ENCODE measurements around the gene SIK3.
"Not testable (repeated sequence)": the region's sequence is repeated elsewhere in the genome, so short reads cannot be mapped to it uniquely, and the experiment has no call there.

Gene SIK3

DNA sequence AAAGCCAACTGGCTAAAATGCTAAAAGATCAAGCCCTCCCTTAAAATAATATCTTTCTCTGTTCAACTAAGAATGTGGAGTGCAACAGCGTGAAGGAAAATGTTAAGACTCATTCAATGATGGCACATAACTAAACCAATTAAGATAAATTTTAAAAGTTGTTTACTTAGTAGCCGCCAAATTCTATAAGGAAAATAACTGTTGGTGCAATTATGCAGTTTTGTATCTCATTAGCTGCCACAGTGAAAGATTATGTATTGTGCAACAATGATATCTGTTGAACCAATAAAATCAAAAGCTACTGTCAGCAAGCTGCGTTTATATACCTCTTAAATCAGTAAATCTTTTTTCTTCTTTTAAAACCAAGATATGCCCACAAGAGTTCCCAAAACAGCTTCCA, 55.5 kb downstream of the SIK3 start:
- no peak for DNase-seq

DNA sequence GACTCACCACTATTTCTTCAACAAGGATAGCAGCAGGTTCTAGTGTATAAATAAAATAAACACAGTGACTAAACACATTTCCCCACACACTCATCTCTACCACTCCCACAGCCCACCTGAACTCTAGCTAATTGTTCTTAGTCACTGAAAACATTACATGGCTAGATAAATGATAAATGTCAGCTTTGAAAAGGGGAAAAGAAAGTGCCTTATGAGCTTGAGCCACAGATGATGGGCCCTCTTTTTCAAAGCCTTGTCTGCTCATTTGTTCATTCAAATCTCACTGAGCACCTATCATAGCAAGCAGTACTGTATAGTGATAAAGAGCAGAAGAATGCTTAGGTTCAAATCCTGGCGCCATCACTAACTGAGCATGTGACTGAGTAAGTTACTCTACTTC, 58.3 kb downstream of the SIK3 start:
- DNase-seq = no peak

DNA sequence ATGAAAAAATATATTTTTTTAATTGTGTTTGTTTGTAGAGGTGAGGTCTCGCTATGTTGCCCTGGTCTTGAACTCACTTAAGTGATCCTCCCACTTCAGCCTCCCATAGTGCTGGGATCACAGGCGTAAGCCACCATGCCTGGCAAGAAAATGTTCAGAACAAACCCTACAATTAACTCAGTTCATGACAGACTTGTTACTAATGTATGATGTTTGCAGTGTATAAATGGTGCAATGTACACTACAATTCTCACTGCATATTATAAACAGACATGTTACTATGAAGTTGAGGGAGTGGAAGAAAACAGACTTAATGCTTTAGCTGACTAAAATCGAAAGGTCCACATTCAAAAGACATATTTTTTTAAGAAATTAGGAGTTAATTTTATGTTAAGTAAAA, 59.0 kb downstream of the SIK3 start:
- DNase-seq = no peak

DNA sequence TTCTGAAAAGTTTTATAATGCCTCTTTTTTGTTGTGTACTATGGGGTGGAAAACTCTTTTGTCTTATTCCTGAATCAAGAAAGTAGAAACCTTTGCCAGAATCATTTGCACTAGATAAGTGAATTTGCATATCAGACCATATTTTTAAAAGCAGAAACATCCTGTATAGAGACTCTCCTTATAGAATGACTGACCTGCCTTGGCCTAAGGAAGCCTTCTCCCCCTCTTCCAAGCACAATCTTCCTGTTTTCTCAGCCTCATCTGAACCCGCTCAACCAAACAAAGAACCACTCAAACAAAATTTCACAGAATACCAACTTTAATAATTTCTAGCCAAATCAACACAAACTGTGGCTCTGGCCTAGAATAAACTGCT, 60.3 kb downstream of the SIK3 start:
- DNase-seq = no peak

DNA sequence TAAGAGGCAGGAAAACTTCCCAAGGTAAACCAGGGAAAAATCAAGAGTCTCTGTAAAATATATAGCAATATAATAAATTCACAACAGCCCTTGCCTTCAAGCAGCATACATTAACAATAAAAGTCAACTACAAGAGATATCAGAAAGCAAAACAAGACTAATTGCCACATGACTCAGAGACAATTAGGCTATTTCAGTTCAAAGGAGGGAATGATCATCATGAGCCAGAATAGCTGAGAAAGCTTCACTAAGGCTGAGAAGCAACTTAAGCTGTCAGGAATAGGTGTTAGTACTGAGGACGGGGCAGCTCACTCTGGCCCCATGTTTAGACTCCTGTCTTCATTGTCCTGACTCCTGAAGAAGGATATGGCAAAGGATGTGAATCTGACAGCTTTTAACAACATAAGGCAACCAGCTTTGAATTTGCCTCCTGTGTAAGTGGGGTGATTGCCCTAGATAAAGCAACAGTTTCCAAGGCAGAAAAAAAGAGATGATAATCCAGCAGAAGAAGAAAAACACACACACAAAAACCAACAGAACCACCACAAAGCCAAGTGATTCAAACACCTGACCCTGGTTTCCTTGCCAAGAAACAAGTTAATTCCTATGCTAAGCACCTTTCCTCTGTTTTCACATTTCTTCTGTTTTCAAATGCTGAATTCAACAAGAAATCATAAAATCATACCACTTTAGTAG, 60.8 kb downstream of the SIK3 start:
- no peak for DNase-seq

DNA sequence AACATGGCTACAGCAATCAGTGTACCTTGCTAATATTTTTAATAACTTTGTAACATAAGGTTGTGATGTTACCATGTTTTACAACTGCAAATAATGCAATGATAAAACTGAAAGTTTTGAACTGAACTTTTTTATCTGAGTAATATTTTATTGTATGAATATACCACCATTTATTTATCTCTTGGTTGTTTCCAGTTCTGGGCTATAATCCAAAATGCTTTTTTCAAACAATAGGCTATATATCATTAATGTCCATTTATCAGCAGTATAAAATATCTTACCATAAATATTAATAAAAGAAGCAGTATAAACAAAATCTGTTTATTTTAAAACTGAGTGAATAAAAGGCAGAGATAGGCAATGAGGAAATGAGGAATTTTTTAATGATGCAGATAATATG, 63.3 kb downstream of the SIK3 start:
- DNase-seq = no peak

DNA sequence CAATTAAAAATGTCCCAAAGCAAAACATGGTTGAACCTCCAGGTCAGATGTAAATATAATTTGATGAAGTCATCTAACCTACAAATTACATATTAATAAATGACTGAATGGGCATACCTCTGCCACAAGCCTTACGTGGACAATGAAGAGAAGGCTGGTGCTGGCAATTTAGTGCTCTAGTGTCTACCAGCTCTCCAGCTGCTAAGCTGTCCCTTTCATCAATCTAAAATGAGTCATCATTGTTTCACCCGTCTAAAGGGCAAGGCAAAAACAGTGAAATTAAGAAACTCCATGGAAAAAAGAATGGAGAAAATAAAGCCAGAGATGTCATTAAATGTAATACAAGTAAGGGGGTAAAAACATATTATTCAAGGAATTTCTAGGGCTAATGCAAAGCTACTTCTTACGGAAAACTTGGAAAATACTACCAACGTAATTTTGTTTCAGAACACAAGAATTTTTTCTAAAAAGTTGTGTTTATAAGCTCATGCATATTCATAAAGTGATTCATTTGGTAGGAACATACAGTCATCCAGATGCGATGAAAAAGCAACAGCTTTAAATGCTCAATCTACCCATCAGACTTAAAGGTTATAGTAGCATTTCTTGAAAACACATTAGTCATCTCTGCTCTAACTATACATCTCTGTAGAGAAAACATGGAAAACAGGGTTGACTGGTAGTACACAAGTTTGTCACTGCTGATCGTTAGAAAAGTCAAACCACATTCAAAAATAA, 71.5 kb downstream of the SIK3 start:
- no peak for DNase-seq

DNA sequence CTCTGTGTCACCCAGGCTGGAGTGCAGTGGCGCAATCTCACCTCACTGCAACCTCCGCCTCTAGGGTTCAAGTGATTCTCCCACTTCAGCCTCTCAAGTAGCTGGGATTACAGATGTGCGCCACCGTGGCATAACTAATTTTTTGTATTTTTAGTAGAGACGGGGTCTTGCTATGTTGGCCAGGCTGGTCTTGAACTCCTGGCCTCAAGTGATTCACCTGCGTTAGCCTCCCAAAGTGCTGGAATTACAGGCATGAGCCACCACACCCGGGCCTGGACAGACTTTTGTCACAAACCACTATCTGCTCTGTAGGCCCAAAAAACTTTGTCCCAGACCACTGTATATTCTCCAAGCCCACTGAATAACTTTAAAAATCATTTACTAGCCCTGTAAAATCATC, 74.5 kb downstream of the SIK3 start:
- DNase-seq = not testable (repeated sequence)

DNA sequence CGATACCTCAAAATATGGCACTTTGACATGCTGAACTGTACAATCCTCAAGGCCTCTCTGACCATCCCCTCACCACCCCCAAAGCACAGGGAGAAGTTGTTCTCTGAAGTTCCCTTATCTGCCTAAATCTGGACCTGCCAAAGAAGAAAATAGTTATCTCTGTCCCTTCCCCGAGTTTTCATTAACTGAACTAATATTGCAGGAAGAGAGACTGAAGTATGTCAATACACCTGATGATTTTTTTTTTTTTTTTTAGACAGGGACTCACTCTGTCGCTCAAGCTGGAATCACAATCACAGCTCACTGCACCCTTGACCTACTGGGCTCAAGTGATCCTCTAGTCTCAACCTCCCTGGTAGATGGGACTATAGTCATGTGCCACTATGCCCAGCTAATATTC, 75.0 kb downstream of the SIK3 start:
- DNase-seq = no peak

DNA sequence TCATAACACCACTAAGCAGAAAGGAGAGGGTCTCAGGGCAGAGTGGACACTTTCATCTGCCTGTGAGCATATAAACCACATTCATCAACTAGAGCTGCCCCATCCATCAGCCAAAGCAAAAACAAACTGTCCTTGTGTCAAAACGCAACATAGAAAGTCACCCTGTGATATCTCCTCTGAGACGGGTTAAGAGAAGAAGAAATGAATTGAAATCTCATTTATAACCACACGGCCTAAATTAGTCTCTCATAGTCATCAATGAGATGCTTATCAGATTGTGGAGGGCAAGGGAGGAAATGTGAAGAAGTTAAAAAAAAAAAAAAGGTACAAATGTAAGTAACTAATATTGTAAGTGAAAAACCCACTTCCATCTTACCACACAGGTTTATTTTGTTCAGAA, 75.7 kb downstream of the SIK3 start:
- no peak for DNase-seq

DNA sequence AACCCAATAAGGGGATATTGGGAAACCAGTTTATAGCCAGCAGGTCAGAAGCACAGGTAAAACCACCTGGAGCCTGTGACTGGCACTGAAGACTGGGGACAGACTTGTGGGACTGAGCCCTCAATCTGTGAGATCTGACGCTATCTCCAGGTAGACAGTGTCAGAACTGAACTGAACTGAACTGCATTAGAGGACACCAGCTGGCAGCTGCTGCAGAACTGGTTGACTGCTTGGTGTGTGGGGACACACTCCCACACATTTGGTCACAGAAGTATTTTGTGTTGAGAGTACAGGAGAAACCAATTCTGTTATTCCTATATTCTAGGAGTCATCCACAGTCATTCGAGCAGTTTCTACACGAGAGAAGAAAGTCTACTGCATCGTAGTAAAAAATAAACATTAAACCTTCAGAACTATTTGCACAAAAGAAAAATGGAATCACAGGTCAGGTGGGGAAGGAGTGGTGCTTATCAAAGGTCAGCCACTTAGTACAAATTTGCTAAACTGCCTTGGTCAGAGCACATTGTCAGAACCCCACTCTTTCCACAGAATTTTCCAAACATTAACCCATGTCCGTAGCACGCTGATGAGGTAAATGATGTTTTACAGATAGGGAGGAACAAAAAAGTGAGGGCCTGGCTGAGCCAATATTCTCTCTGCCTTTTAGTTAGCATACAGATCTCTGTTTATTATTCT, 77.2 kb downstream of the SIK3 start:
- DNase-seq = no peak

DNA sequence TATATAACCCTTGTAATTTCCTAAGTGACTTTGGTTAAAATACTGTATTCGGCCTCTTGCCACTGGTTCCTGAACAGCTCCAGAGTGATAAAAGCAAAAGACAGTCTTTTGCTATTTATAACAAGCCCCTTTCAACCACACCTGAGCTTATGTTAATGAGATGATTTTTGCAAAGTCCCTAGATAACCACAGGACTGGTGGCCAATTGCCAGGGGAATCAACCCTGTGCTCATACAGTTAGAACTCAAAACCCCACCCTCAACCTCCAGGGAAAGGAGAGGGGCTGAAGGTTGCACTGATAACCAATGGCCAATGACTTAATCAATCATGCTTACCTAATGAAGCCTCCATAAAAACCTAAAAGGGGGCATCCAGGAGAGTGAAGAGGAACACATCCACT, 77.9 kb downstream of the SIK3 start:
- DNase-seq = no peak

DNA sequence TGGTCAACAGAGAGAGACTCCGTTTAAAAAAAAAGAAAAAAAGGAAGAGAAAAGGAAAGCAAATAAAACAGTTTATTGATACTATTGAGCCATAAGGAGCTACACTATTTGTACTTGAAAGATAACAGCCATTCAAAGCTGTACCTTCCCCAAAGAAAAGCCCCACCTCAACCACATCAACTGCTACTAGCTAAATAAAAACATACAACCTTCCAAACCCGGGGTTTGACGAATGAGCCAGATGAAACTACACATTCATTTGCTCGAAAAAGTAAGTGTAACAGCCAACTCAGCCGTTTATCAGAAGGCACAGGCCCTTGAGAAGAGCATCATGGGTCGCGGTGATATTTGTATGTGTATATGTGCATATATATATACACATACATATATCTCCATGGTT, 78.4 kb downstream of the SIK3 start:
- no peak for DNase-seq

DNA sequence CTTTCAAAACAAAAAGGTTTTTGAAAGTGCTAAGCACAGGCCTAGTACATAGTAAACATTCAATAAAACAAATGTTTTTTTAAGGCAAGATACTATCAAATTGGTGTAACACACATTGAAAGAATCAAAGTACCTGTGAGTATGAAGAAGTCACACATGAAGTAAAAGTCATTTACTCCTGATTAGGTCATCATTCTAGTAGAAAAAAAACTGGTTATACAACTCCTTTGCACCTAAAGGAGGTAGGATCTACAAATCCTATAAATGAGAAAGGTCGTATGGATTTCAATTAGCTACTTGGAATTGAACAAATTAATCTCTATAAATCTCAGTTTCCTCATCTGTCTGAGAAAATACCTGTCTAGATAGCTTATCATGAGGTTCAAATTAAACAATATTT, 80.8 kb downstream of the SIK3 start:
- no peak for DNase-seq

DNA sequence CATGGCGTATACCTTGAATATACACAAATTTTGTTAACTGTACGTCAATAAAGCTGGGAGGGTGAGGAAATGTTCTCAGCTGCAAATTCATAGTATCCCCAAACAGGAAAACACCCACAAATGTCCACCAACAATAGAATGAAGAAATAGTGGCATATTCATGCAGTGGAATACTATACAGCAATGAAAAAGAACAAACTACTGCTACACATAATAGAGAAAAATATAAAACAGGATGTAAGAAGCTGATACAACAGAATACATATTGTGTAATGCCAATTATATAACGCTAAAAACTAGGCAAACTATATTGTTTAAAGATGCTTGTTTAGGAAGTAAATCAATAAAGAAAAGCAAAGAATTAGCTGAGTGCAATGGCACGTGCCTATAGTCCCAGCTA, 81.5 kb downstream of the SIK3 start:
- no peak for DNase-seq

DNA sequence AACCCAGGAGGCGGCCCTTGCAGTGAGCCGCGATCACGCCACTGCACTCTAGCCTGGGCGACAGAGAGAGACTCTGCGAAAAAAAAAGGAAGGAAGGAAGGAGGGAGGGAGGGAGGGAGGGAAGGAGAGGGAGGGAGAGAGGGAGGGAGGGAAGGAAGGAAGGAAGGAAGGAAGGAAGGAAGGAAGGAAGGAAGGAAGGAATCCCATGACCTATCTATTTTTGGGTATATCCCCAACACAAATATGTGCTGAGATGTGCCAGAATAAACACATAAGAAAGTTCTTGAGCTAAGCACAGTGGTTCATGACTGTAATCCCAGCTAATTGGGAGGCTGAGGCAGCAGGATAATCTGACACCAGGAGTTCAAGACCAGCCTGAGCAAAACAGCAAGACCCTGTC, 82.0 kb downstream of the SIK3 start:
- DNase-seq = no peak

DNA sequence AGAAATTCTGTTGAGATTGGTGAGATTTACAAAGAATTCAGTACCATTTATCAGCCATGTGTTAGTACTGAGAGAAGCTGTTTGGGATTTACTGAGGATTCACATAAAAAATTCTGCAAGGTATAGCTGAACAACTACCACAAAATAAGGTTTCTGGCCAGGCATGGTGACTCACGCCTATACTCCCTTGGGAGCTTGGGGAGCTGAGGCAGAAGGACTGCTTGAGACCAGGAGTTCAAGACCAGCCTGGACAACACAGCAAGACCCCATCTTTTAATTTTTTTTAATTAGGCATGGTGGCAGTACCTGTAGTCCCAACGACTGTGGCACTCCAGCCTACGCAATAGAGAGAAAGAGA, 86.7 kb downstream of the SIK3 start:
- DNase-seq = no peak

DNA sequence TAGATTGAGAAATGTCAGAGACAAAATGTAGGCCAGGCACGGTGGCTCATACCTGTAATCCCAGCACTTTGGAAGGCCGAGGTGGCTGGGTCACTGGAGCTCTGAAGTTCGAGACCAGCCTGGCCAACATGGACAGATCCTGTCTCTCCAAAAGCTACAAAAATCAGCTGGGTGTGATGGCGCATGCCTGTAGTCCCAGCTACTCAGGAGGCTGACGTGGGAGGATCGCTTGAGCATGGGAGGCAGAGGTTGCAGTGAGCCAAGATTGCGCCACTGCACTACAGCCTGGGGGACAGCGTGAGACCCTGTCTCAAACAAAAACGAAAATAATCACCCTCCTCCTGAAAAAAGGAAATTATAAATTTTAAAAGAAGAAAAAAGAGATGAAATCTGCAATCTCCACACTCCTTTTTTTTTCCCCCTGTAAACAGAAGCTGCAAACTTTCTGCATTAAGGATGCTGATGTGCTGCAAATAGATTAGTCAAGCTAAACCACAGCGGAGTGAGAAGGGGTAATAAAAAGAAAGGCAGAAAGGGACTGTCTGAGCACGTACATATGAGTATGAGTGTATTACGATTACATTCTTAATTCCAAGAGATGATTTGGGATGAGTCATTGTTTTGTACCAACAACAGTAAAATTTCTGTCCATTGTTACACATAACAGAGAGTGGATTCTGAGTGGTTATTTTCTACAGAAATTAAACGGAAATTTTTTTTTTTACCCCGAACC, 87.3 kb downstream of the SIK3 start:
- no peak for DNase-seq

DNA sequence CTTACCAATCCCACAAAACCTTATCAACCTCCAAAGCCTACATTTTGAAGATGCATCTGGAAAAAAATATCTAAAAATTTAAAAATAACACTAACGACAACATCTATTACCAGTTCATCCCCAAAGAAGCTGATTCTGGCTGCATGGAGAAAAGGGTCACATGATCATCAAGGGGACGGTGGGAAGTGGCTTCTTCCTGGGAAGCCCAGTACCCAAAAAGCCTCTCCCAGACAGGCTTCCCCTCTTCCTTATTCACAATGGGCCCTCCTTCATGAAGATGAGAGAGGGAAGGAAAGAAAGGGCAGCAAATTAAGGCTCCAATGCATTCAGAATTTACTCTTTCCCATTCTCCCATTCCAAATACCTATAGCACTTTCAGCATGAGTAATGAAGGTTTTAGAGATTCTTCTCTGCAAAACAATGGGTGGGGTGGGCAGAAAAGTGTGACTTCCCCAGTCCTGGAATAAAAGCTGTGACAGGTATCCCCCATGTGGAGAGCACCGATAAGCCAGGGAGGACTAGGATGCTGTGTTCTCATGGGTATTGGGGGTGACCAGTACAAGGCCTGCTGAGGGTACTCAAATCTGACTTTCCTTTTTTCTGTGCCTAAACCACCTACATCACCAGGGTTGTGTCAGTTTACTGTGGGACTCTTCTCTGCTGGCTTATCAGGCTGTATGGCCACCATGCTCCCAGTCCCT, 88.2 kb downstream of the SIK3 start:
- no peak for DNase-seq

DNA sequence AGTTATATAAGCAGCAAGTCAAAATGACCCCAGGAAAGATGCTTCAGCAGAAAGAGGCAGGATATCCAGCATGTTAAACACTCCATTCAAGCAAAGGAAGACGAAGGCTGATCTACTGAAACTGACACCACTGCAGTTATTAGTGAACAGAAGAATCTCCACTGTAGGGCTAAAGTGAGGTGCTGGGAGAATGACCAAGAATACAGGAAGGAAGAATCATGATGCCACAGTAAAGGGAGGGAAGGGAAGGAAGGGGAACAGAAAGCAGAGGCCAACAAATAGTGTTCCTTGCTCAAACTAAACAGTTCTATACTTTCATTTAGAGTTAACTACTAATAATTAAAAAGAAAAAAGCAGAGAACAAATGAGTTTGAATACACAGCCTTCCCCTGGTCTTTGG, 92.5 kb downstream of the SIK3 start:
- no peak for DNase-seq

DNA sequence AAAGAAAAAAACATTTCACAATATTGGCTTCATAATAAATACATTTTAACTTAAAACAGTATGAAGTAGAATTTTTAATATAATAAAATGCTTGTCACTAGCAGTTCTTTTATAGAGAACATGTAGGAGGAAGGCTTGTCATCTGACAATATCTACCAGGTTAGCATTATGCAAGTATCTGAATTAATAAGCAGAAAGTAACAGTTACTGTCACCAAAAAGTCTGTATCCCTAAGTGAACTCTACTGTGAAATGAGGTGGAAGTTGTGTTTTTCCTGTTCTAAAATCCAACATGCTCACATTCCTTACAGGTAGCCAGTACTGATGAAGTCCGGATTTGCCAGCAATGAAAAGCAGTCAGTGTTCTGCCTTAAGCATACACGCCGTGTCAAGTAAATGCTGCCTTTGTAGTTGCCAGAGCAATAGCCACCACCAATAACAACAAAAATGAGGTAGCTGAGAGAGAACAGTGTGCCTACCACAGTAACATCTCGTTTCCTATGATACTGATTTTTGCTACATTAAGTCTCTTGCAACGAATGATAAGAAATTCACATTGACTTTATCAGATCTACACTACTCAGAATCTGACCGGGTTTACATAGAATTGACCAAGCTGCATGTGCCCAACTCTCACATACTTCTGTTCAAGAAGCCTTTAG, 95.5 kb downstream of the SIK3 start:
- DNase-seq = no peak

DNA sequence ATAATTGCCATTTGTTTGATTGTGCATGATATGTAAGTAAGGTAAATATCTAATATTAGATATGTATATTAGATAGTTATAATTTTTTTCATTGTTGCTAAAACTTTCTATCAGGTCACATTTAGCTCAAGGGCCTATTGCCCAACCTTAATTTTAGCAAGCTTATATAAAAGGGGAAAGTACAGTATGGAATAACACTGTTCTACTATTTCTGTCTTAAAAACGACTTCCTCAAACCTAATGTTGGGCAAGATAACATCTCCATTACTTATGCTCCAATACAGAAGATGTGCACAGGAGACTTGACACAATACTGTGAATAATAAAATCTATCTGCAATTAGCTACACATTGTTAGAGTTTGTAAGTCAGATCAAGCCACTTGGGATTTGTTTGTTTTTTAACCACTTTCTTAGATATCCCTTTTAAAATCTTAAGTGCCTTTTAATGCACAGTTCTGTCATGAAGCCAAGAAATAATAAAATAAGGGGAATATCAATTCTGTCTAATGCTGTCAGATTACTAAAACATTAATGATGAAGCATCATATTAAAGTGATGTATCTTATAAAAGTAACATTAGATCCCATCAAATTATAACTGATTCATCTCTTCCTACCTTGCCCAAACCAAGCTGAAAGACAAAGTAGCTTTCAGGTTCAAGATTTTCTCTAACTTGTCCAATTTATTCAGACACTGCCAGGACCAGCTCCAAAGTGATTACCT, 98.1 kb downstream of the SIK3 start:
- DNase-seq = no peak

Data from activated CD8-positive, alpha-beta memory T cell treated with anti-CD3 and anti-CD28 coated beads for 24 hours (primary cell).